Testis (tissue), 2 donors: ENCODE data around the gene VPS11.

Experiments used
- POLR2A ChIP-seq: fragments of 450-650 bp; IDR thresholded peaks from one replicate; pipeline ENCODE4 v1.6.1; 2017; ENCODE audit warnings: antibody characterized with exemption, mild to moderate bottlenecking, moderate library complexity
- TF ChIP-seq, protein P1 (sequence below), 3 experiments: fragments of 450-650 bp in 2 of 3; fragments of 200-600 bp in 1 of 3; sonication (generic) in 1 of 3; IDR thresholded peaks; one replicate each; pipeline ENCODE4 v1.5.1; 2016 to 2019; ENCODE audit warnings: antibody characterized with exemption in 3 of 3, mild to moderate bottlenecking in 2 of 3, moderate library complexity in 1 of 3

DNA sequence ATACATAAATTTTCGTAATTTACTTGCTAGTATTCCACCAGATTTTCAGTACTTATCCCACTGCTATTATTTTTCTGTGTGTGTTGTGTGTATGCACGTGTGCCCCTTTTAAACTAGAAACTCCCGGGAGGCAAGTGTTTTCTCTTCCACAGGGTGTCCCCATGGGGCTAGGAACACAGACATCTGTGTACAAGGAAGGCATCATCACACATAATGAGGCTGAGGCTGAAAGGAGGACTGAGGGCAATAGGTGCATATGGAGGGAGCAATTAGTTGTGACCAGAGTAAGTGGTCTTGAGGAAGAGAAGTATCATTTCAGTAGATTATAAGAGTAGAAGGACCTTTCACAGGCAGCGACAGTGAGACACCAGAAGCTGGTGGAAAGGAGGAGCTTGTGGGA lies 36.2 kb downstream of the VPS11 start:
- TF ChIP-seq, protein P1, sequence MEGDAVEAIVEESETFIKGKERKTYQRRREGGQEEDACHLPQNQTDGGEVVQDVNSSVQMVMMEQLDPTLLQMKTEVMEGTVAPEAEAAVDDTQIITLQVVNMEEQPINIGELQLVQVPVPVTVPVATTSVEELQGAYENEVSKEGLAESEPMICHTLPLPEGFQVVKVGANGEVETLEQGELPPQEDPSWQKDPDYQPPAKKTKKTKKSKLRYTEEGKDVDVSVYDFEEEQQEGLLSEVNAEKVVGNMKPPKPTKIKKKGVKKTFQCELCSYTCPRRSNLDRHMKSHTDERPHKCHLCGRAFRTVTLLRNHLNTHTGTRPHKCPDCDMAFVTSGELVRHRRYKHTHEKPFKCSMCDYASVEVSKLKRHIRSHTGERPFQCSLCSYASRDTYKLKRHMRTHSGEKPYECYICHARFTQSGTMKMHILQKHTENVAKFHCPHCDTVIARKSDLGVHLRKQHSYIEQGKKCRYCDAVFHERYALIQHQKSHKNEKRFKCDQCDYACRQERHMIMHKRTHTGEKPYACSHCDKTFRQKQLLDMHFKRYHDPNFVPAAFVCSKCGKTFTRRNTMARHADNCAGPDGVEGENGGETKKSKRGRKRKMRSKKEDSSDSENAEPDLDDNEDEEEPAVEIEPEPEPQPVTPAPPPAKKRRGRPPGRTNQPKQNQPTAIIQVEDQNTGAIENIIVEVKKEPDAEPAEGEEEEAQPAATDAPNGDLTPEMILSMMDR (IDR thresholded peaks at IDR 0.05): no peak
- no peak for TF ChIP-seq POLR2A
